Activated naive CD8-positive, alpha-beta T cell (primary cell): ENCODE results near the gene ILDR2.

Experiments used
- H3K27ac Mint-ChIP-seq: one replicate; pipeline ENCODE4 v1.8.0; 2021; ENCODE audit warnings: mixed read lengths
- H3K27me3 Mint-ChIP-seq: one replicate; pipeline ENCODE4 v1.8.0; 2021; ENCODE audit warnings: mixed read lengths
- H3K36me3 Mint-ChIP-seq: one replicate; pipeline ENCODE4 v1.8.0; 2021; ENCODE audit warnings: mixed read lengths
- H3K4me1 Mint-ChIP-seq: one replicate; pipeline ENCODE4 v1.8.0; 2021; ENCODE audit warnings: low read depth, mixed read lengths
- H3K4me3 Mint-ChIP-seq: one replicate; pipeline ENCODE4 v1.8.0; 2021; ENCODE audit warnings: mild to moderate bottlenecking, mixed read lengths
- H3K9me3 Mint-ChIP-seq: one replicate; pipeline ENCODE4 v1.8.0; 2021; ENCODE audit warnings: low read depth, mixed read lengths

The ILDR2 gene

DNA sequence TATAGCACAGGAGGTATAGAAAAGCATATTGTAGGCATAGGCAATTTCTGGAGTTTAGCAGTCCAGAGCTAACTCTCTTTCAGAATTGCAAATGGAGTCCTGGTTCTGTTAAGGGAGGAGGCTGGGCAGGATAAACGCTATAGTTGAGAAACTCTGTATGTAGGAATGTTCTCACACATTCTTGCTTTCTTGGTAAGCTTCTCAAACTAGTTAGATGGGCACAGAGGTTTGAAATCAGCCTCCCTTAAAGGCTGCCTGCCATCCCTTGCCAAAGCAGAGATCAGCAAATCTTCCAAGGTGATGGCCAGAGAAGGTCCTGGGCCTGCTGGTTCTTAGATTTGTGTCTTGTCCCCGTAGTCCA, 56.4 kb downstream of the ILDR2 start:
- no peaks in the 10 kb centered on the region for H3K36me3 Mint-ChIP-seq
- no peak overlapping the region for H3K27ac Mint-ChIP-seq
- peaks cover 19% of the 10 kb centered on the region for H3K27me3 Mint-ChIP-seq
- no peak overlapping the region for H3K4me3 Mint-ChIP-seq
- H3K9me3 Mint-ChIP-seq: no peaks in the 10 kb centered on the region
- H3K4me1 Mint-ChIP-seq: peaks cover 2% of the 10 kb centered on the region

DNA sequence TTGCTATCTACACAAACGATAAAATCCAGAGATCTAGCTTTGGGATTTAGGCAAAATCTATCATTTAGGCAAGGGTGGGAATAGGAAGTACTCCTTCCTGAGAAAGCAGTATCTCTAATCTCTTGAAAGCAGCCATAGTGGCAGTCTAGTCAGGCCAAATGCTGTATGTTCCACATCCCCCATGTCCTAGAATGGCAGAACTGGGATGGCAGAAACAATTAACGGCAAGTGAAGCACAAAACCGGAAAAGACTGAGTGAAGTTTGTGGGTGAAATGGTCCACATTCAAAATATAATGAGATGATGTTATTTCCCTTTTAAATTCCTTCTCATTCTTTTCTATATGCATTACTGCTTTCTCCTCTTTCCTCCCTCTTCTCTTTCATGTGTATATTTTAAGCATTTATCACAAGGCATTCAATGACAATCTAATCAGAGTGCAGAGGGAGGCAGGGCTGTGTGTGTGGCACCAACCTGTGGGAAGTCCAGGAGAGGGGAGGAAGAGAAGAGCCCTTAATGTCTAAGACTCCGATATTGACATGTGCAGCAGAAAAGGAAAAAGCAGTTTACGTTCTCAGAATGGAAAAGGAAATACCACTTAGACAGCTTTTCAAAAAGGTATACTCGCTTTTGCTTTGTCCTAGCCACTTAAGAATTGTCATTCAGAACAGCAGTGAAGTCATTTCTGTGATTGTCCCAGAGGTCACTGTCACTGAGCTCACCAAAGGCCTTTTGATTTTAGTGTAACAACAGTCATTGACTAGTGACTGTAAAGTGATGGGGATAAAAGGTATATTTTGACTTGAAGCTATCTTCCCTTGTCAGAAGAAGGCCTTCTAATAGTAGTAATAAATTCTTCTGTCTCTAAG, 57.0 kb downstream of the ILDR2 start:
- no peak overlapping the region for H3K27ac Mint-ChIP-seq
- no peaks in the 10 kb centered on the region for H3K36me3 Mint-ChIP-seq
- H3K9me3 Mint-ChIP-seq: no peaks in the 10 kb centered on the region
- peaks cover 2% of the 10 kb centered on the region for H3K4me1 Mint-ChIP-seq
- no peak overlapping the region for H3K4me3 Mint-ChIP-seq
- H3K27me3 Mint-ChIP-seq: peaks cover 19% of the 10 kb centered on the region

DNA sequence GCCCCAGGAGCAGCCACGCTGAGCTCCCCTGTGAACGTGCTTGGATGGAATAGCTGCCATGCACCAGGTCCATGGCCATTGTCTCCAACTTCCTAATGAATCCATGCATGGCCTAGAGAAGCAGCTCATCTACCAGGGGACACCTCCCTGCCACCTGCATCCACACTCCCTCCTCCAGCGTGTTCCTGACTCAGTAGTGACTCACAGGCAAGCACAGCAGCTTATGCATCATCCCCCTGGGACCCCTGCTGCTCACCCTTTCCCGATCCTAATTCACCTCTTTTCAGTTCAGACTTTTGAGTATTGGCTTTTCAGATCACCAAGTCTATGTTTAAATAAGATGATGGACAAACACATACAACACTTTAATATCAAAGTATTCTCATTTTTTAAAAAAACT, 59.4 kb downstream of the ILDR2 start:
- no peak overlapping the region for H3K4me3 Mint-ChIP-seq
- H3K4me1 Mint-ChIP-seq: peaks cover 3% of the 10 kb centered on the region
- H3K36me3 Mint-ChIP-seq: no peaks in the 10 kb centered on the region
- H3K27ac Mint-ChIP-seq: no peak overlapping the region
- no peaks in the 10 kb centered on the region for H3K9me3 Mint-ChIP-seq
- peaks cover 10% of the 10 kb centered on the region for H3K27me3 Mint-ChIP-seq

DNA sequence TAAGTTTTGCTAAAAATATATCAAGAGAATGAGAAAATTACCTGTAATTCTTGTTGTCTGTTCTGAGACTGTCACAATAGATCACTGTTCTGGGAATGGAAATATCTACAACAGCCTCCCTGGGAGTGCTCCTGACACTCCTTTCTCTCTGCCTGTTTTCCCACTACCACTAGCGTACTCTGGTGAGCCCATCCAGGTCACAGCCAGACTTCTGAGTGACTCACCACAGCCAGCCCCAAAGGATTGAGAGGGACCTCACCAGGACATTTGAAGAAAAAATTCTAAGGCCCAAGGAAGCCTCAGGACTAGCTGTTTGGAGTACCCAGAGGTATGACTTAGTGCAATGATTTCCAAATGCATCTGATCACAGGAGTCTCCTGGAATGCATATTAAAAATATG, 60.3 kb downstream of the ILDR2 start:
- Mint-ChIP-seq H3K9me3 (no peaks in the 10 kb centered on the region), H3K27ac (no peak overlapping the region), H3K27me3 (peaks cover 9% of the 10 kb centered on the region), H3K4me1 (peaks cover 8% of the 10 kb centered on the region), H3K4me3 (no peak overlapping the region), H3K36me3 (no peaks in the 10 kb centered on the region)

GRCh38 chr1:166914111-166914510, 61.2 kb downstream of the ILDR2 start:
- Mint-ChIP-seq H3K27ac (no peak overlapping the region), H3K9me3 (no peaks in the 10 kb centered on the region), H3K4me1 (peaks cover 6% of the 10 kb centered on the region), H3K27me3 (no peaks in the 10 kb centered on the region), H3K4me3 (no peak overlapping the region), H3K36me3 (no peaks in the 10 kb centered on the region)

DNA sequence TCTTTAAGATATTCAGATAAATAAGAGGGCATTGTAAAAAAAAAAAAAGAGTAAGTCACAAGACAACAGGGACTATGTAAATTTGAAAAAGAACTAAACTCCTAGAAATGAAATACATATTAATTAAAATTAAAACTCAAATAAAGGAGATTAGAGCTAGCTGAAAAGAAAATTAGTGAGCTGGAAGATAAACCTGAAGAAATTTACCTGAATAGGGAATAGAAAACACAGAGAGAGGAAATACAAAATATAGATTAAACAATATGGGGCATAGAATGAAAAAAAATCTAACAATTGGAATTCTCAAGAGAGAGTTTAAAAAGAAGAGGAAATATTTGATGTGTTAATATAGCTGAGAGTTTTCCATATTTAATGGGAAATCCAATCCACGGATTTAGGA, 63.7 kb downstream of the ILDR2 start:
- Mint-ChIP-seq H3K4me1 (peaks cover 6% of the 10 kb centered on the region), H3K27me3 (no peaks in the 10 kb centered on the region), H3K9me3 (no peaks in the 10 kb centered on the region), H3K4me3 (no peak overlapping the region), H3K27ac (no peak overlapping the region), H3K36me3 (no peaks in the 10 kb centered on the region)

DNA sequence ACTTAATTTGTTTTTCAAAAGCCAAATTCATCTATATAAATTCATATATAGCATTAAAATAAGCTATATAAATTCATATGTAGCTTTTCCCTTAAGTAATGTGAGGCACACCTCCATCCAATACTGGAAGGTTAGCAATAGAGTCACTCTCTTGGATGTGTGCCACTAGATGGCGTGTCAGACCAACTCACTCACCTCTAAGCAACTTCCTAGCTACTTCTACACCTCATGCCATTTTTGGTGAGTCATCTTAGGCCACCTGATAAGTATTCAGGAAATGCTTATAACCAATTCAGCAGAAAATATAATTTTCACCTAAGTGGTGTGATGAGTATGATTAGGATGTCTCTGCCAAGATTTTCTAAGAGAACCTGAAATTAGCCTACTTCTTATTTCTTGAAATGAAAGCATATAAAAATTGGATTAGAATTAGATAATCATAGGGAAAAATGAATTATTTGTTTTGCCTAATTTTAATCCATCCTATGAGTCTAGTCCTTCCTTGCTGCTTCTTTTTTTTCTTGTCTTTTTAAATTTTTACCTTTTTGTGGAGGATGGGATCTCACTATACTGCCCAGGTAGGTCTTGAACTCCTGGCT, 64.8 kb downstream of the ILDR2 start:
- Mint-ChIP-seq H3K27me3 (peaks cover 1% of the 10 kb centered on the region), H3K4me3 (no peak overlapping the region), H3K36me3 (no peaks in the 10 kb centered on the region), H3K9me3 (no peaks in the 10 kb centered on the region), H3K27ac (no peak overlapping the region), H3K4me1 (peaks cover 6% of the 10 kb centered on the region)

GRCh38 chr1:166908942-166909341, 66.4 kb downstream of the ILDR2 start:
- H3K36me3 Mint-ChIP-seq: no peaks in the 10 kb centered on the region
- H3K27me3 Mint-ChIP-seq: peaks cover 1% of the 10 kb centered on the region
- no peaks in the 10 kb centered on the region for H3K9me3 Mint-ChIP-seq
- H3K4me3 Mint-ChIP-seq: no peak overlapping the region
- peaks cover 6% of the 10 kb centered on the region for H3K4me1 Mint-ChIP-seq
- no peak overlapping the region for H3K27ac Mint-ChIP-seq

- H3K4me1 Mint-ChIP-seq: peaks cover 6% of the 10 kb centered on the region
- H3K36me3 Mint-ChIP-seq: no peaks in the 10 kb centered on the region
- peaks cover 1% of the 10 kb centered on the region for H3K27me3 Mint-ChIP-seq
- no peak overlapping the region for H3K27ac Mint-ChIP-seq
- H3K9me3 Mint-ChIP-seq: no peaks in the 10 kb centered on the region
- no peak overlapping the region for H3K4me3 Mint-ChIP-seq
These were observed 67.6 kb downstream of the ILDR2 start for GRCh38 chr1:166907763-166908162.

DNA sequence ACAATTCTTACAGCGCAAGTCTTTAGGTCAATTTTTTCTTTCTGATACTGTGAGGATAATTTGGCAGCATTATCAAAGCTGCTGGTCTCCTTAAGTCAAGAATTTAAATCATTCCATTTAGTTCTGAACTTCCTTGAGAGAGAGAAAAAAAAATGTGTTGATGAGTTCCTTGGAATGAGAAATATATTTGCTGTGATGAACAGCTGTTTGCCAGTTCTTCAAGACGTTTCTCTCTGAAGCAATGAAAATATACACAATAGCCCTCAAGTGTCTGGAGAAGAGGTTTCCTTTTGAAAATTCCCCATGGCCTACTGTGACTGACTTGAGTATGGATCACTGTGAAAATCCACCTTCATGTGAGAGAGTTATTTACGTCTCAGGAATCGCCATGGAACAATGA, 68.3 kb downstream of the ILDR2 start:
- Mint-ChIP-seq H3K27ac (no peak overlapping the region), H3K36me3 (no peaks in the 10 kb centered on the region), H3K9me3 (no peaks in the 10 kb centered on the region), H3K4me3 (no peak overlapping the region), H3K27me3 (peaks cover 1% of the 10 kb centered on the region), H3K4me1 (peaks cover 6% of the 10 kb centered on the region)

DNA sequence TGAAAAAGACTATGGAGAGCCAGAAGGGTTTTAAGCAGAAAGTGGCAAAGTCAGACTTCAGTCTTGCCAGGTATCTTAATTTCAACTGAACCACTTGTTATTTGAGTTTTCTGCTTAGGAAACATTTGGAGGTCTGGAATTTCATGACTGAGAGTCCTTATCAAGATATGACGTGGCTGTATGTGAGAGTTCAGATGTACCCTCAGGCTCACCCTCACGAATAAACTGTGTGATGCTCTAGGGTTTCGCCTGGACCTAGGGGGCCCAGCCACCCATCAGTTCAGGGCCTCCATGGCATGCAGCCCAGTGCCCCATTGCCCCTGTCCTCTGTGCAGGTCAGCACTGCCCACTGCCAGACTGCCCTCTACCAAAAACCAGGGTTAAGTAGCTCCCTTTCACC, 68.7 kb downstream of the ILDR2 start:
- Mint-ChIP-seq H3K36me3 (no peaks in the 10 kb centered on the region), H3K9me3 (no peaks in the 10 kb centered on the region), H3K4me3 (no peak overlapping the region), H3K27ac (no peak overlapping the region), H3K27me3 (peaks cover 1% of the 10 kb centered on the region), H3K4me1 (peaks cover 6% of the 10 kb centered on the region)

- no peak overlapping the region for H3K4me3 Mint-ChIP-seq
These were observed 69.4 kb downstream of the ILDR2 start for GRCh38 chr1:166905900-166906299.

DNA sequence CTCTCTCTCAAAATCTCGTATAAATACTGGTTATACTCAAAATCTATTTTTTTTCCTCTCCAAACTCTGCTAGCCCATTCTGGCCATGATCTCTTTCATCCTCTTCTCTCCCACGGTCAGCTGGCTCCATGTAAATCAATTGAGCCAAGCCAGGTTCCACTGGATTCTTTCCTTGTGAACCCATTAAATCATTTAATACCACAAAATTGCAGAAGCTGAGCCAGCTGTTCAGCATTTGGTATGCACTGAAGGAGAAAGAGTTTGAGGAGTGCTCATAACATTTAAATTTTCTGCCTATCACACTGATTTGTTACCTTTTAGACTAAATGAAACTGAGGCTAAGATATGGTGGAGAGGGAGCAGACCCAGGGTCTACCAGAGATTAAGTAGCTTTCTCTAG, 70.2 kb downstream of the ILDR2 start:
- no peaks in the 10 kb centered on the region for H3K9me3 Mint-ChIP-seq
- peaks cover 1% of the 10 kb centered on the region for H3K27me3 Mint-ChIP-seq
- H3K27ac Mint-ChIP-seq: no peak overlapping the region
- H3K4me1 Mint-ChIP-seq: no peaks in the 10 kb centered on the region
- H3K36me3 Mint-ChIP-seq: no peaks in the 10 kb centered on the region
- H3K4me3 Mint-ChIP-seq: no peak overlapping the region

More at GRCh38 chr1:166905900-166906299, 69.4 kb downstream of the ILDR2 start:
- no peaks in the 10 kb centered on the region for H3K9me3 Mint-ChIP-seq
- peaks cover 1% of the 10 kb centered on the region for H3K27me3 Mint-ChIP-seq
- no peak overlapping the region for H3K27ac Mint-ChIP-seq
- H3K36me3 Mint-ChIP-seq: no peaks in the 10 kb centered on the region
- H3K4me1 Mint-ChIP-seq: peaks cover 5% of the 10 kb centered on the region

- H3K4me1 Mint-ChIP-seq: no peaks in the 10 kb centered on the region
These were observed 72.1 kb downstream of the ILDR2 start for GRCh38 chr1:166903232-166903631.

GRCh38 chr1:166902279-166902678, 73.1 kb downstream of the ILDR2 start:
- Mint-ChIP-seq H3K4me1 (no peaks in the 10 kb centered on the region), H3K27me3 (peaks cover 1% of the 10 kb centered on the region), H3K27ac (no peak overlapping the region), H3K36me3 (peaks cover 2% of the 10 kb centered on the region), H3K9me3 (peaks cover 4% of the 10 kb centered on the region), H3K4me3 (no peak overlapping the region)

More at GRCh38 chr1:166903232-166903631, 72.1 kb downstream of the ILDR2 start:
- Mint-ChIP-seq H3K4me3 (no peak overlapping the region), H3K9me3 (peaks cover 4% of the 10 kb centered on the region), H3K27ac (no peak overlapping the region), H3K27me3 (peaks cover 1% of the 10 kb centered on the region), H3K36me3 (peaks cover 2% of the 10 kb centered on the region)

- Mint-ChIP-seq H3K36me3 (peaks cover 5% of the 10 kb centered on the region), H3K4me3 (no peak overlapping the region), H3K4me1 (no peaks in the 10 kb centered on the region), H3K27ac (no peak overlapping the region), H3K27me3 (peaks cover 5% of the 10 kb centered on the region), H3K9me3 (peaks cover 7% of the 10 kb centered on the region)
These were observed 74.4 kb downstream of the ILDR2 start for GRCh38 chr1:166900987-166901386.
